HUES64 (cell line): ENCODE results near the gene NKAIN2.

Experiments
- H3K27ac ChIP-seq: 2 replicates; pipeline ENCODE4 v1.7.0; 2013; ENCODE audit warnings: low read depth, low read length, inconsistent platforms
- H3K27me3 ChIP-seq: 2 replicates; pipeline ENCODE4 v1.6.1; 2013; ENCODE audit warnings: mild to moderate bottlenecking, low read length; ENCODE audit not compliant: insufficient read depth
- H3K36me3 ChIP-seq: 2 replicates; pipeline ENCODE4 v1.6.1; 2013; ENCODE audit warnings: mild to moderate bottlenecking, low read length; ENCODE audit not compliant: insufficient read depth
- H3K4me1 ChIP-seq: 2 replicates; pipeline ENCODE4 v1.6.1; 2013; ENCODE audit warnings: mild to moderate bottlenecking, low read length, moderate library complexity; ENCODE audit not compliant: insufficient read depth
- H3K4me3 ChIP-seq: 2 replicates; pipeline ENCODE4 v1.5.1; 2013; ENCODE audit warnings: mild to moderate bottlenecking, low read length, moderate library complexity
- H3K9ac ChIP-seq: 2 replicates; pipeline ENCODE4 v1.6.1; 2013; ENCODE audit warnings: mild to moderate bottlenecking, low read depth, low read length
- H3K9me3 ChIP-seq: 2 replicates; pipeline ENCODE4 v1.6.1; 2013; ENCODE audit warnings: low read depth, low read length; ENCODE audit not compliant: insufficient read depth
- WGBS: fragments of 150-250, 120-280 bp; methylation state at CpG from one replicate; pipeline ENCODE4 v1.1.7; 2013; ENCODE audit warnings: missing lambda C conversion rate; 5-methylcytosine and 5-hydroxymethylcytosine counted together

The NKAIN2 gene

GRCh38 chr6:124520514-124520913, 716.8 kb downstream of the NKAIN2 start:
- Histone ChIP-seq H3K4me1 (peaks cover 23% of the 10 kb centered on the region), H3K27me3 (no peaks in the 10 kb centered on the region), H3K4me3 (no peak overlapping the region), H3K27ac (no peak overlapping the region), H3K9me3 (no peaks in the 10 kb centered on the region), H3K36me3 (no peaks in the 10 kb centered on the region), H3K9ac (no peak overlapping the region)
- 94% methylated on average over 3 of the region's 4 CpGs for WGBS

GRCh38 chr6:124522335-124522734, 718.7 kb downstream of the NKAIN2 start:
- H3K36me3 ChIP-seq, result no peaks in the 10 kb centered on the region
- 91% methylated on average over 2 of the region's 4 CpGs for WGBS
- H3K9me3 ChIP-seq, result no peaks in the 10 kb centered on the region
- H3K9ac ChIP-seq, result no peak overlapping the region
- no peak overlapping the region for H3K27ac ChIP-seq
- H3K27me3 ChIP-seq, result no peaks in the 10 kb centered on the region
- no peak overlapping the region for H3K4me3 ChIP-seq
- H3K4me1 ChIP-seq, result peaks cover 13% of the 10 kb centered on the region

- no peaks in the 10 kb centered on the region for H3K27me3 ChIP-seq
- 88% methylated on average over 7 of the region's 7 CpGs for WGBS
- no peak overlapping the region for H3K27ac ChIP-seq
- H3K4me3 ChIP-seq, result no peak overlapping the region
- no peaks in the 10 kb centered on the region for H3K36me3 ChIP-seq
- H3K9me3 ChIP-seq, result no peaks in the 10 kb centered on the region
- peaks cover 7% of the 10 kb centered on the region; the same call in 1 of the 2 replicates for H3K4me1 ChIP-seq
- H3K9ac ChIP-seq, result no peak overlapping the region
Observed at GRCh38 chr6:124524491-124525200, 721.0 kb downstream of the NKAIN2 start.

- H3K27ac ChIP-seq, result no peak overlapping the region
- WGBS, result 86% methylated on average over 1 of the region's 1 CpG
- no peaks in the 10 kb centered on the region for H3K36me3 ChIP-seq
Observed at GRCh38 chr6:124530926-124531325, 727.3 kb downstream of the NKAIN2 start.

GRCh38 chr6:124535299-124535698, 731.6 kb downstream of the NKAIN2 start:
- no peak overlapping the region for H3K4me3 ChIP-seq
- WGBS, result 43% methylated on average over 1 of the region's 1 CpG

More at GRCh38 chr6:124530926-124531325, 727.3 kb downstream of the NKAIN2 start:
- no peaks in the 10 kb centered on the region for H3K9me3 ChIP-seq
- no peak overlapping the region for H3K4me3 ChIP-seq
- no peak overlapping the region for H3K9ac ChIP-seq
- peaks cover 9% of the 10 kb centered on the region; the same call in 1 of the 2 replicates for H3K4me1 ChIP-seq
- no peaks in the 10 kb centered on the region for H3K27me3 ChIP-seq

GRCh38 chr6:124535746-124536145, 732.1 kb downstream of the NKAIN2 start:
- WGBS, result 92% methylated on average over 8 of the region's 9 CpGs
- Histone ChIP-seq H3K9ac (no peak overlapping the region), H3K27me3 (no peaks in the 10 kb centered on the region), H3K4me1 (peaks cover 11% of the 10 kb centered on the region; the same call in 1 of the 2 replicates), H3K36me3 (no peaks in the 10 kb centered on the region), H3K27ac (no peak overlapping the region), H3K9me3 (no peaks in the 10 kb centered on the region), H3K4me3 (no peak overlapping the region)

More at GRCh38 chr6:124535299-124535698, 731.6 kb downstream of the NKAIN2 start:
- peaks cover 11% of the 10 kb centered on the region; the same call in 1 of the 2 replicates for H3K4me1 ChIP-seq
- no peaks in the 10 kb centered on the region for H3K27me3 ChIP-seq
- H3K9me3 ChIP-seq, result no peaks in the 10 kb centered on the region
- no peak overlapping the region for H3K9ac ChIP-seq
- no peak overlapping the region for H3K27ac ChIP-seq
- H3K36me3 ChIP-seq, result no peaks in the 10 kb centered on the region

- WGBS, result 88% methylated on average over 5 of the region's 5 CpGs
- Histone ChIP-seq H3K4me1 (peaks cover 11% of the 10 kb centered on the region; the same call in 1 of the 2 replicates), H3K27ac (no peak overlapping the region), H3K9me3 (no peaks in the 10 kb centered on the region), H3K9ac (no peak overlapping the region), H3K36me3 (no peaks in the 10 kb centered on the region), H3K27me3 (no peaks in the 10 kb centered on the region), H3K4me3 (no peak overlapping the region)
Observed at GRCh38 chr6:124536157-124536841, 732.6 kb downstream of the NKAIN2 start.

GRCh38 chr6:124536842-124537191, 733.2 kb downstream of the NKAIN2 start:
- Histone ChIP-seq H3K9me3 (no peaks in the 10 kb centered on the region), H3K36me3 (no peaks in the 10 kb centered on the region), H3K4me1 (peaks cover 11% of the 10 kb centered on the region; the same call in 1 of the 2 replicates), H3K9ac (no peak overlapping the region), H3K4me3 (no peak overlapping the region), H3K27me3 (no peaks in the 10 kb centered on the region), H3K27ac (no peak overlapping the region)
- 67% methylated on average over 3 of the region's 3 CpGs for WGBS

GRCh38 chr6:124539096-124539495, 735.4 kb downstream of the NKAIN2 start:
- H3K27me3 ChIP-seq, result no peaks in the 10 kb centered on the region
- H3K4me1 ChIP-seq, result peaks cover 11% of the 10 kb centered on the region; the same call in 1 of the 2 replicates
- H3K27ac ChIP-seq, result no peak overlapping the region
- no peak overlapping the region for H3K9ac ChIP-seq
- H3K36me3 ChIP-seq, result no peaks in the 10 kb centered on the region
- H3K9me3 ChIP-seq, result no peaks in the 10 kb centered on the region
- no peak overlapping the region for H3K4me3 ChIP-seq

- H3K9me3 ChIP-seq, result no peaks in the 10 kb centered on the region
- H3K4me3 ChIP-seq, result no peak overlapping the region
- no peak overlapping the region for H3K27ac ChIP-seq
- no peaks in the 10 kb centered on the region for H3K4me1 ChIP-seq
- H3K36me3 ChIP-seq, result no peaks in the 10 kb centered on the region
- H3K9ac ChIP-seq, result no peak overlapping the region
- H3K27me3 ChIP-seq, result no peaks in the 10 kb centered on the region
- WGBS, result 97% methylated on average over 2 of the region's 2 CpGs
Observed at GRCh38 chr6:124541573-124541972, 737.9 kb downstream of the NKAIN2 start.

- no peaks in the 10 kb centered on the region for H3K4me1 ChIP-seq
- H3K9ac ChIP-seq, result no peak overlapping the region
- H3K27ac ChIP-seq, result no peak overlapping the region
- WGBS, result 80% methylated on average over 2 of the region's 2 CpGs
- H3K4me3 ChIP-seq, result no peak overlapping the region
- H3K36me3 ChIP-seq, result no peaks in the 10 kb centered on the region
- no peaks in the 10 kb centered on the region for H3K9me3 ChIP-seq
- H3K27me3 ChIP-seq, result no peaks in the 10 kb centered on the region
Observed at GRCh38 chr6:124546601-124547000, 742.9 kb downstream of the NKAIN2 start.
